ENCODE data around the gene BCL6. TPM values are rescaled to one million over a fixed set of nuclear protein-coding genes. Genes with fewer than 3 reads are reported as not detected.

BCL6 gene
- total RNA-seq, 1 donor from 2014 or later = 22.8 TPM

GRCh38 chr3:187743195-187744141, 1.8 kb downstream of the BCL6 start:
- H3K4me1 Mint-ChIP-seq (ENCODE audit: low read depth) = peaks cover 61% of the 10 kb centered on the region
- H3K27ac Mint-ChIP-seq = peak overlapping the region; percentile 100
- peak; percentile 35 for DNase-seq (ENCODE audit: low spot score, unreplicated experiment)

DNA sequence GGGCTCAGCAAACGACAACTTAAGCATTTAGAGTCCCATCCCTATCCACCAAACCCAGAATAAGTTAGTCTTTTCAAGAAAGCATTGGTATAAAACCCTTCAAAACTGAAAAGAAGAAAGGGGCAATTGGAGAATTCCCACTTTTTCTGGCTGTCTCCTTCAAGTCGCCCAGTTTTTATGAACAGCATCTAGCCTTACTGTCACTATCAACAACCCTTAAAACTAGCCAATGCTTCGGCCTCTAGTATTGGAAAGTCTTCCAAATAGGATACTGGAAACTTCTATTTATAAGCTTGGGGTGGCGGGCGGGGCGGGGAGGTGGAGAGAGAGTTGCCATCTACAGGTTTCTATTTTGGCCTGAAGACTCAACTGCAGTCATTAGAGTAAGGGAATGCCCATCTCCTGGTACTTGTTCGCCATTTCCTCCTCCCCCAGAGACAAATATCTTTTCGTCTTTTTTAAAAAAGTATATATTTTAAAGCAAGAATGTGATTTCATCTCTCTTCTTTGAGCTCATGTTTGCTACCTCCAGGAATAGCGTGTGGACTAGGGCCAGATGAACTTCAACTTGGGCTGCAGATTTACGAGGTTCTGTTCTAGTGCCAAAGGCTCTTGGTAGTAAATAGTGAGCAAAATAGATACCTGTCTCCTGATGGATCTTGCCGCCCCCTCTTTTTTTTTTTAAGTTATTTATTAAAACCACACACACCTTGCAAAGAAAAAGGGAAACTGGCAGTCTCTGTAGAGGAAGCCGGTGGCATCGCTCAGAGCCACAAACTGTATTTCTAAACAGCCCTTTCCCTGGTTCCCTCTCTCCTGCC, 2.7 kb downstream of the BCL6 start:
- TF ChIP-seq, protein P1, sequence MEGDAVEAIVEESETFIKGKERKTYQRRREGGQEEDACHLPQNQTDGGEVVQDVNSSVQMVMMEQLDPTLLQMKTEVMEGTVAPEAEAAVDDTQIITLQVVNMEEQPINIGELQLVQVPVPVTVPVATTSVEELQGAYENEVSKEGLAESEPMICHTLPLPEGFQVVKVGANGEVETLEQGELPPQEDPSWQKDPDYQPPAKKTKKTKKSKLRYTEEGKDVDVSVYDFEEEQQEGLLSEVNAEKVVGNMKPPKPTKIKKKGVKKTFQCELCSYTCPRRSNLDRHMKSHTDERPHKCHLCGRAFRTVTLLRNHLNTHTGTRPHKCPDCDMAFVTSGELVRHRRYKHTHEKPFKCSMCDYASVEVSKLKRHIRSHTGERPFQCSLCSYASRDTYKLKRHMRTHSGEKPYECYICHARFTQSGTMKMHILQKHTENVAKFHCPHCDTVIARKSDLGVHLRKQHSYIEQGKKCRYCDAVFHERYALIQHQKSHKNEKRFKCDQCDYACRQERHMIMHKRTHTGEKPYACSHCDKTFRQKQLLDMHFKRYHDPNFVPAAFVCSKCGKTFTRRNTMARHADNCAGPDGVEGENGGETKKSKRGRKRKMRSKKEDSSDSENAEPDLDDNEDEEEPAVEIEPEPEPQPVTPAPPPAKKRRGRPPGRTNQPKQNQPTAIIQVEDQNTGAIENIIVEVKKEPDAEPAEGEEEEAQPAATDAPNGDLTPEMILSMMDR (IDR thresholded peaks at IDR 0.05; ENCODE audit: unreplicated experiment) = no peak
- H3K27me3 Mint-ChIP-seq = no peaks in the 10 kb centered on the region
- no peaks in the 10 kb centered on the region for H3K36me3 Mint-ChIP-seq (ENCODE audit: insufficient read depth)
- peaks cover 52% of the 10 kb centered on the region for H3K4me1 Mint-ChIP-seq (ENCODE audit: low read depth)
- DNase-seq (ENCODE audit: low spot score, unreplicated experiment) = no peak
- peak overlapping the region; percentile 100 for H3K27ac Mint-ChIP-seq
- H3K4me3 Mint-ChIP-seq (ENCODE audit: low read depth) = peak overlapping the region; percentile 94
- H3K9me3 Mint-ChIP-seq (ENCODE audit: low read depth) = no peaks in the 10 kb centered on the region

More at GRCh38 chr3:187743195-187744141, 1.8 kb downstream of the BCL6 start:
- Mint-ChIP-seq H3K4me3 (ENCODE audit: low read depth) (peak overlapping the region; percentile 94), H3K36me3 (ENCODE audit: insufficient read depth) (no peaks in the 10 kb centered on the region), H3K9me3 (ENCODE audit: low read depth) (no peaks in the 10 kb centered on the region), H3K27me3 (no peaks in the 10 kb centered on the region)
- TF ChIP-seq, protein P1 (IDR thresholded peaks at IDR 0.05; ENCODE audit: unreplicated experiment) = no peak

GRCh38 chr3:187741403-187742350, 3.6 kb downstream of the BCL6 start:
- peaks cover 6% of the 10 kb centered on the region for H3K27me3 Mint-ChIP-seq
- no peak for DNase-seq (ENCODE audit: low spot score, unreplicated experiment)
- no peaks in the 10 kb centered on the region for H3K36me3 Mint-ChIP-seq (ENCODE audit: insufficient read depth)
- peak overlapping the region; percentile 83 for H3K4me3 Mint-ChIP-seq (ENCODE audit: low read depth)
- H3K9me3 Mint-ChIP-seq (ENCODE audit: low read depth) = no peaks in the 10 kb centered on the region
- H3K27ac Mint-ChIP-seq = peak overlapping the region; percentile 84
- TF ChIP-seq, protein P1 (IDR thresholded peaks at IDR 0.05; ENCODE audit: unreplicated experiment) = peak; percentile 97
- peaks cover 52% of the 10 kb centered on the region for H3K4me1 Mint-ChIP-seq (ENCODE audit: low read depth)

- peak; percentile 65 for DNase-seq (ENCODE audit: low spot score, unreplicated experiment)
- no peaks in the 10 kb centered on the region for H3K36me3 Mint-ChIP-seq (ENCODE audit: insufficient read depth)
- no peaks in the 10 kb centered on the region for H3K9me3 Mint-ChIP-seq (ENCODE audit: low read depth)
- H3K4me1 Mint-ChIP-seq (ENCODE audit: low read depth) = peaks cover 43% of the 10 kb centered on the region
- peak overlapping the region; percentile 73 for H3K27ac Mint-ChIP-seq
- H3K27me3 Mint-ChIP-seq = peaks cover 16% of the 10 kb centered on the region
- peak overlapping the region; percentile 83 for H3K4me3 Mint-ChIP-seq (ENCODE audit: low read depth)
- TF ChIP-seq, protein P1 (IDR thresholded peaks at IDR 0.05; ENCODE audit: unreplicated experiment) = peak; percentile 95
Observed at GRCh38 chr3:187740421-187741399, 4.6 kb downstream of the BCL6 start.

Data from progenitor cell of endocrine pancreas (in vitro differentiated cells).